HG03135 (cell line): ENCODE data around the gene KLHL30.

Experiments
- ATAC-seq: cut with Tn5 transposase; IDR thresholded peaks from one replicate; pipeline ENCODE4 v1.9.1; 2021; ENCODE audit warnings: mild to moderate bottlenecking, moderate library complexity; ENCODE audit not compliant: unreplicated experiment

The KLHL30 gene

DNA sequence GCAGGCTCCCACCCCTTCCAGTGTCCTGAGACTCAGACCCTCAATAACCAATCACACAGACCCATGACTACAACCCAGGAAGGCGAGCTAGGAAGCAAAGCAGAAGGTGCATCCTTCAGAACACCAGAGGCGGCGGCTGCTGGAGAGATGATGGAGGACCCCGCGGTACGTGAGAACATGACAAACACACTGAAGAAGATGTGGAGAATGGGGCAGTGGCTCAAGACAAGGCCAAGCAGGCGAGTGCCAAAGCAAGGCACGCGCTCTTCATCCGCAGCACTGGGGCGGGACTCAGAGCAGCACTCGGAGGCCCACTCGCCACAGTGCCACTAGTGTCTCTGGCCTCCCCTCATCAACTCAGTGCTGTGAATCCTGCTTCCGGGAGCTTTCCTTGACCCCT, 34.0 kb downstream of the KLHL30 start:
- ATAC-seq = no peak

DNA sequence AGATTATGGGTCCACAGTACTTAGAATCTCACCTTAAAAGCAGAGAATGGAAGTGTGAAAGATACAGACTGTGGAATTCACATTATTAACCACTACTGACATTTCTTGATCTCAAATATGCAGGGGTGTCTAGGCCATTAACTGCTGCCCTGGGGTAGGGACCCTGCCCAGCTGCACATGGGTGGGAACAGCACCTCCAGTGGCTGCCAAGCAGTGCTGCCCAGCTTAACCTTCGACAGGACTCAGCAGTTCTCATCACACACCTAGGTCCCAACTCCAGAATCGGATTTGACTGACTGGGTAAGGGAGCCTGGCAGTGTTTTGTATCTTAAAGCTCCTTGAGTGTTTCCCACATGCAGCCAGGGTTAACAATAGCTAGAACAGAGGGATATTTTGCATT, 35.2 kb downstream of the KLHL30 start:
- ATAC-seq = no peak

DNA sequence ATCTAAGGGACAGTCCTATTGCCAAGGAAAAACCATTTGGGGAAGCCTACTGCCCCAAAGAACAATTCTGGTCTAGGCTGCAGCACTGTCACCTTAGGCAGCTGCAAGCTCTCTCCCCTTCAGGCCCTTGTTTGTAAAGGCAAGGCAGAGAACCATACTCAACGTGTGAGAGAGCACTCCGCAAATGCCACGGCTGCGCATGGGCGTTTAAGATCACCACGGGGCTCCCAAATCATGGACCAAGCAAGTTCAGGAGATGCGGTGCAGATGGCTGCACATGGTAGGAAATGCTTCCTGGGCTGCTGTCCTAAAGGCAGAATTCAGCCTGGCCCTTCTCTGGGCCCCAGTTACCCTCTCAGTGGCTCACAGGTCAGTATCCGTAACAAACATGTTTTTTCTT, 35.8 kb downstream of the KLHL30 start:
- ATAC-seq = no peak

DNA sequence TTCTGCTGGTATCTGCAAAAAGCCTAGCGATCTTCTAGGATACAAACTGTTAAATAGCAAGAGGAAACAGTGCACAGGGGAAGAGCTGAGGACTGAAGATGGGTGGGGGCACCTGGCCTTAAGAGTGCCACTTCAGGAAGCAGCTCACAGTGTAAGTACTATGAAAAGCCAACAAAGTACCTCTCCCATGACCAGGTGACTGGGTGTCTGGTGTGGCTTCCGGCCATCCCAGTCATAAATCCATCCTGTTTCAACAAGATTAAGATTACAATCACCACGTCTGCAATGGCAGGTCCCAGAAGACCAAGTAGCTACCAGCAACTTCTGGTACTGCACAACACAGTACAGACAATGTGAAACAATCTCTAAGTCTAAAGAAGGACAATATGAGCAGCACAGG, 36.2 kb downstream of the KLHL30 start:
- no peak for ATAC-seq

DNA sequence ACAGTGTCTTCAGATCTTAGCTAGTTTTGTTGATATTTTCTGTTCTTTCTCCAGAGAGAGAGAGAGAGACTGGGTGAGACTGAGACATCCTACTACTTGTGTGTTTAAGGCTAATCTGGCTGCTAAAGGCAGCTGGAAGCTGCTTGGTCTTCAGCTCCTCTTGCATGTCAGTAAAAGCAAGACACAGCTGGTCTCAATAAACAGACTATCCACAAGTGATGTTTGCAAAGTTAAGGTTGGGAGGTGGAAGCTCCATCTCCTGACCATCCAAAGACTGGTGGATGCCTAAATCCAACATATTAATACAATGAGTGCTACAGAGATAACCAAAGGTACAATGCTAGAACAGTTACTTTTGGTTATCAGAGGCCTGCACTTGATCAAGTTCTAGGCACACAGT, 38.1 kb downstream of the KLHL30 start:
- ATAC-seq = no peak

DNA sequence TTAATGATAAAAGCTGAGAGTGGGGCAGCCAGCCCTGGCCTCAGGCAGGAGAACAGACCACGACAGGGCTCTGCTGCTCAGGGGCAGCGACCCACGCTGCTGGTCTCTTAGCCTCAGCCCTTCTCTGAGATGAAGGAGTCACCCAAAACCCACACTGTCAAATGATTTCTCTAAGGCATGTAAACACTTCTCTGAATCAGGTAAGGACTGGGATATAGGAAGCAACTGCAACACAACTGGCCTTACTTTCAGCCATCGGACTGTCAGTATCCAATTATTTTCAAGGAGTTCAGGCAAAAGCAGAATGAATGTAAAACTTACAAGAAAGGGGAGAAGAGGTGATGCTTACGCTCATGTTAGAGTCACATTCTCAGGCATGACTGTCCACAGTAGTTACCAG, 42.1 kb downstream of the KLHL30 start:
- ATAC-seq = no peak

DNA sequence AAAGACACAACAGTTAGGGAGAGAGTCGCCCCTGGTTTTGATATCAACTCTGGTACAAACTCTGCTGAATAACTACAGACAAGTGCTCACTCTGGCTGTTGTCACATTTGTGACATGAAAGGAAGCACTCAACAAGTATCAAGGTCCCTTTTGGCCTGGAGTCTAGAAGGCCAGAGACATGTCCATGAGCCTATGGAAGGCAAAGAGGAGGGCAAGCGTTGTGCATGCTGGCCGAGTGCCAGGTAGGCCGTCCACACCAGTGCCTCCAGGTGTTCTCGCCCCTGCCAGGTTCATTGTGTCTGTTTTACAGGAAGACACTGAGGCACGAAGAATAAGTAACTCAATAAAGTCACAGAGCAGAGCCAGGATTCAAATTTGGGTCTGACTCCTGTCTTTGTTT, 43.9 kb downstream of the KLHL30 start:
- ATAC-seq = no peak

DNA sequence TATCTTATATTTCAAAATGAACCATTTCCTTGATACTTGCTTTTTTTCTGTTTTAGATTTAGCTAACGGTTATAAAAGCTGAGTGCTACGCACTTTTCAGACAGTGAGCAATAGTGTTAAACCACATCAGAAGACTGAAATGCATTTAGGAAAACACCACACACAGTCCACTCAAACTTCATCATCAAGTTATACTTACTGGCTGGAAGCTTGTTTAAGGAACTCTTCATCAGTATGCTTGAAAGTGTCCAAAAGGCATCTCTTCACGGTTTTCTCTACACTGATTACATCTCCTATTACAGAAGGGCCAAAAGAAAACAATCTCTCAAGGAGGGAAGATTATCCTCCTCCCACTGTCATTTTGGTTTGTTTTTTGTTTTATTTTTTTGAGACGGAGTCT, 45.4 kb downstream of the KLHL30 start:
- ATAC-seq = no peak

DNA sequence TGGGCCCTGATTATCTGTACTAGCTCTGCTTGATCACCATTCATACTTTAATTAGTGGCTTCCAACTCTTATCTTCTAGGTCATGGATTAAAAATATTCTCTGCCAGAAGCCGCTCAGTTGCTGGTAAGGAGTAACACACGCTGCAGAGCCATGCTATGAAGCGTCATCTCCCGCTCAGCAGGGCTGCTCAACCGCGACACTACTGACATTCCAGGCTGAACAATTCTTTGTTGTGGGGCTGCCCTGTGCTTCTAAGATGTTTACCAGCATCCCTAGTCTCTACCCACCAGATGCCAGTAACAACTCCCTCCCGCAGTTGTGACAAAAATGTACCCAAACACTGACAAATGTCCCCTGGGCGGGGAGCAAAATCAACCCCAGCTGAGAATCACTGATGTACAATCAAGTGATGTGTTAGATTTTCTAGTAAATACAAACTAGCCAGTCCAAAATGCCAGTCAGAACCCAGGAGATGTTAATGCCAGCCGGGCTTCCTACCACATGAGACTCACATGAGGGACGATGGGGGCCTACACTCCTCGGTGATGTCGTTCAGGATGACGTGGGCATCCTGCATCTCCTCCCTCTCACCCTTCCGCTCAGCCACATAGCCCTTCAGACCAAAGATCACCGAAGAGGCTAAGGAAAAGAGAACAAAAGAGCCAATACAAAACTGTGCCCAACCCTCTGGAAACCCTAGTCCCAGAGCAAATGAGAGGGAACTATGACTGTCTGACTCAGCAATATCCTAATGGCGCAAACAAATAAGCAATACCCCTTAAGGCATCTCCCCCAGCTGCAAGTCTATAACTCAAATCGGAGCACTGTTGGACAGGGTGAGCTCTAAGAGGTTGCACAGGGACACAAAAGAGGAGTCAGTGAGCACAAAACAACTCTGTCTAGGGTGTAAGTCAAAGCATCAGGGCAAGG, 49.4 kb downstream of the KLHL30 start:
- ATAC-seq = no peak

DNA sequence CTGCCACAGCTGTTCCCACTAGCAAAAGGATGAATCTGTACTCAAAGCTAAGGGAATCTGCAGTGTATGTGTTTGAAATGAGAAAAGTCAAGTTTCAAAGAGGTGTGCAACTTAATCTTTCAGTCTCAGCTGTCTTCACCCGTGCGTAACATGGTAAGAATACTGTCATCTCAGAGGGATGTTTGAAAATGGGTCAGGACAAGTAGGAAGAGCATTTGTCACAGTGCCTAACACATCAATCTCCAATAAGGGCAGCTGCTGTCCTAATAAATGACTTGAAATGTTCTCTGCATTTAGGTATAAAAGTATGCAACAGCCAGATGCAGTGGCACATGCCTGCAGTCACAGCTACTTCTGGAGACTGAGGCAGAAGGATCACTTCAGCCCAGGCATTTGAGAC, 52.0 kb downstream of the KLHL30 start:
- ATAC-seq = no peak
